Endothelial cell of umbilical vein (primary cell): ENCODE measurements around the gene ADARB1. TPM values are rescaled to one million over a fixed set of nuclear protein-coding genes. Genes with fewer than 3 reads are reported as not detected.

Source experiments
- BruUV-seq: library from RNA; stranded (reverse); fragments of 400-500 nt; replicated peaks from 2 replicates; lab custom pipeline; 2021; lab: Mats Ljungman, UMichigan
- CTCF ChIA-PET: fragments of 300-600, 350-600 bp; sonication (Branson Sonifier 250); formaldehyde crosslinking; loops from one replicate; lab custom pipeline; 2021; ENCODE audit warnings: antibody characterized with exemption, inconsistent platforms; lab: Charles Lee
- POLR2A ChIA-PET: fragments of 300-600, 350-600 bp; sonication (Branson Sonifier 250); formaldehyde crosslinking; loops from one replicate; lab custom pipeline; 2021; ENCODE audit warnings: antibody characterized with exemption, inconsistent platforms; lab: Charles Lee
- DNase-seq: peaks from one replicate; pipeline ENCODE4 v3.0.0-alpha.2; 2011; ENCODE audit warnings: low read depth, low spot score
- FAIRE-seq: peaks from 2 replicates; lab custom pipeline; 2011; peaks lifted over from hg19 to GRCh38; lab: Jason Lieb, UNC
- H2AFZ ChIP-seq: 2 replicates; pipeline ENCODE4 v1.6.0; 2012; ENCODE audit warnings: low read depth, low read length, control low read depth, inconsistent platforms
- H3K27ac ChIP-seq: 2 replicates; pipeline ENCODE4 v1.5.1; 2011; ENCODE audit warnings: low read depth, mild to moderate bottlenecking, control low read depth, low read length, moderate library complexity; ENCODE audit not compliant: insufficient read depth
- H3K27me3 ChIP-seq, 2 experiments: 2 replicates each; pipeline versions ENCODE4 v1.6.0 to v1.6.1; 2011; ENCODE audit warnings: low read length in 2 of 2, mixed read lengths in 1 of 2; ENCODE audit not compliant: control insufficient read depth in 2 of 2, insufficient read depth in 2 of 2
- H3K36me3 ChIP-seq, 2 experiments: 2 replicates in 1 of 2; 3 replicates in 1 of 2; pipeline ENCODE4 v1.5.1; 2011; ENCODE audit warnings: low read length in 2 of 2, mild to moderate bottlenecking in 1 of 2, moderate library complexity in 1 of 2; ENCODE audit not compliant: control insufficient read depth in 2 of 2, insufficient read depth in 2 of 2; ENCODE audit errors: extremely low read depth in 1 of 2
- H3K4me1 ChIP-seq: 3 replicates; pipeline ENCODE4 v1.5.1; 2011; ENCODE audit warnings: mild to moderate bottlenecking, low read length; ENCODE audit not compliant: control insufficient read depth, insufficient read depth; ENCODE audit errors: extremely low read depth
- H3K4me2 ChIP-seq: 2 replicates; pipeline ENCODE4 v1.6.1; 2011; ENCODE audit warnings: low read length, control low read depth, mixed read lengths; ENCODE audit not compliant: insufficient read depth
- H3K4me3 ChIP-seq, 3 experiments: fragments of 200-600 bp in 1 of 3; sonication (generic), shearing (Covaris generic) in 1 of 3; replicated peaks in 1 of 3; 2 replicates each; pipeline ENCODE4 v1.5.1; 2011 to 2016; ENCODE audit warnings: control low read depth in 3 of 3, low read length in 3 of 3, mild to moderate bottlenecking in 2 of 3, inconsistent platforms in 1 of 3, low read depth in 1 of 3, moderate library complexity in 1 of 3; ENCODE audit not compliant: insufficient read depth in 1 of 3
- H3K79me2 ChIP-seq: 2 replicates; pipeline ENCODE4 v1.6.0; 2012; ENCODE audit warnings: low read length, inconsistent platforms; ENCODE audit not compliant: control insufficient read depth, insufficient read depth
- H3K9ac ChIP-seq: replicated peaks from 2 replicates; pipeline ENCODE3; 2011; ENCODE audit warnings: low read length, control low read depth; ENCODE audit not compliant: insufficient read depth; ENCODE audit errors: extremely low read depth
- H3K9me1 ChIP-seq: replicated peaks from 3 replicates; pipeline ENCODE4 v1.6.0; 2011; ENCODE audit warnings: mild to moderate bottlenecking, low read length; ENCODE audit not compliant: control insufficient read depth, insufficient read depth; ENCODE audit errors: extremely low read depth
- H3K9me3 ChIP-seq: replicated peaks from 2 replicates; pipeline ENCODE4 v1.5.1; 2012; ENCODE audit warnings: low read length, inconsistent platforms; ENCODE audit not compliant: control insufficient read depth, insufficient read depth
- H4K20me1 ChIP-seq: replicated peaks from 2 replicates; pipeline ENCODE3; 2011; ENCODE audit warnings: mild to moderate bottlenecking, low read length; ENCODE audit not compliant: control insufficient read depth, insufficient read depth; ENCODE audit errors: extremely low read depth
- EZH2 ChIP-seq: IDR thresholded peaks from 2 replicates; pipeline ENCODE4 v1.6.1; 2012; ENCODE audit warnings: borderline replicate concordance, low read depth, mild to moderate bottlenecking, moderate library complexity, low read length, inconsistent platforms; ENCODE audit not compliant: severe bottlenecking
- FOS ChIP-seq: IDR thresholded peaks from 2 replicates; pipeline ENCODE4 v1.6.1; 2011; ENCODE audit warnings: mild to moderate bottlenecking, low read length, moderate library complexity, borderline replicate concordance; ENCODE audit not compliant: insufficient read depth
- GATA2 ChIP-seq: IDR thresholded peaks from 2 replicates; pipeline ENCODE4 v1.7.0; 2011; ENCODE audit warnings: low read depth, mild to moderate bottlenecking, moderate library complexity, mixed read lengths, low read length; ENCODE audit not compliant: insufficient read length, insufficient read depth
- JUN ChIP-seq: IDR thresholded peaks from 2 replicates; pipeline ENCODE4 v1.6.1; 2011; ENCODE audit warnings: borderline replicate concordance, low read depth; ENCODE audit not compliant: insufficient read length, insufficient read depth
- MYC ChIP-seq: IDR thresholded peaks from one replicate; pipeline ENCODE4 v1.6.1; 2011; ENCODE audit warnings: mild to moderate bottlenecking, low read depth, low read length
- POLR2A ChIP-seq: IDR thresholded peaks from 2 replicates; pipeline ENCODE4 v1.6.1; 2012; ENCODE audit warnings: low read depth, mild to moderate bottlenecking, control low read depth, low read length
- POLR2AphosphoS5 ChIP-seq: IDR thresholded peaks from 2 replicates; pipeline ENCODE4 v1.6.1; 2012; ENCODE audit warnings: low read depth, mild to moderate bottlenecking, control low read depth, low read length, moderate library complexity; ENCODE audit not compliant: insufficient read depth
- dilution Hi-C: fragments of 300-500 bp; cut with MboI; formaldehyde crosslinking; loops from one replicate; pipeline ENCODE4 v1.15.0; 2019; ENCODE audit warnings: low sequenced_read_pairs; ENCODE audit not compliant: extremely low pct_ligation_motif_present
- intact Hi-C: fragments of 100-400 bp; cut with micrococcal nuclease; formaldehyde crosslinking; loops from one replicate; pipeline ENCODE4 v1.10.0; 2022
- polyA plus RNA-seq, 4 experiments: library from polyadenylated mRNA; depleted of rRNA in 3 of 4; stranded (reverse) in 3 of 4; unstranded in 1 of 4; fragments of >200 nt; gene quantifications; 2 replicates each; pipeline versions ENCODE4 v1.2.1 to v1.2.3, GENCODE V29; 2011 to 2012; ENCODE audit warnings: missing spikeins in 1 of 4
- total RNA-seq: library from RNA; stranded (reverse); gene quantifications from 2 replicates; pipeline ENCODE4 v1.2.3, GENCODE V29; 2021
- TF ChIP-seq, protein P1 (sequence below), 2 donors: IDR thresholded peaks; 1 replicate in 1 of 2; 2 replicates in 1 of 2; pipeline ENCODE4 v1.5.1; 2011; ENCODE audit warnings: low read length in 2 of 2, mild to moderate bottlenecking in 2 of 2, moderate library complexity in 2 of 2, control low read depth in 1 of 2, inconsistent platforms in 1 of 2, low read depth in 1 of 2; ENCODE audit not compliant: insufficient read depth in 1 of 2; ENCODE audit errors: extremely low read depth in 1 of 2
- TF ChIP-seq, protein P2 (sequence below): IDR thresholded peaks from 2 replicates; pipeline ENCODE4 v1.6.1; 2011; ENCODE audit not compliant: insufficient read depth, insufficient read length

Gene ADARB1
- total and polyA plus RNA-seq, 2 donors (not counting 3 experiments of a cell fraction or from before 2014, with no cell fraction given) = 32.5 to 54.3 TPM

DNA sequence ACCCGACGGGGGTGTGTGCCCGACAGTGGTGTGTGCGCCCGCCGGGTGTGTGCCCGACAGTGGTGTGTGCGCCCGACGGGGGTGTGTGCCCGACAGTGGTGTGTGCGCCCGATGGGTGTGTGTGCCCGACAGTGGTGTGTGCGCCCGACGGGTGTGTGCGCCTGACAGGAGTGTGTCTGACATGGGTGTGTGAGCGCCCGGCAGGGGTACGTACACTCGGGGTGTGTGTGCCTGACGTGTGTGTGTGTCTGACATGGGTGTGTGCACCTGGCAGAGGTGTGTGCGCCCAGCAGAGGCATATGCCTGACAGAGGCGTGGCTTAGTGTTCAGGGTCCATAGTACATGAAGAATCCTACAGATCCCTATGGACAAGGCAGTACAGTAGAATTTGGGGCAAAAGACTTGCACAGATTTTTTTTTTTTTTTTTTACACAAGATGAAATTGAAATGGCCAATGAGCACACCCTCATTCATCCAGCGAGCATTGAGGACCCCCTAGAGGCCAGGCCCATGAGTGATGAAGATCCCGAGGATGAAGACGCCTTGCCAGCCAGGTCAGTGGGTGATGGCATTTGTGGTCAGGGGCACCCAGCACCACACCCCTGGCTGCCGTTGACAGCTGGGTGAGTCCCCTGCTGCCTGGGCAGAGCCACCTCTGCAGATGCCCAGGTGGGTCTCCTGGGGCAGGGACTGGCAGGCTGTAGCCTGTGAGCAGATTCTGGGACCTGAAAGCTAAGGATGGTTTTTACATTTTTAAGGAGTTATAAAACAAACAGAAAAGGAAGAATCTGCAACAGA, 60.1 kb downstream of the ADARB1 start:
- FAIRE-seq (no peak), DNase-seq (no peak)
- no peak overlapping the region for H3K27ac ChIP-seq
- peaks cover 3% of the 10 kb centered on the region for H3K79me2 ChIP-seq
- no peaks in the 10 kb centered on the region for H3K9me1 ChIP-seq
- no peak overlapping the region for H3K4me2 ChIP-seq
- TF ChIP-seq EZH2 = no peak
- no peak for TF ChIP-seq POLR2A
- no peak for TF ChIP-seq FOS
- no peak for TF ChIP-seq GATA2
- no peak for TF ChIP-seq POLR2AphosphoS5
- no peak for TF ChIP-seq JUN
- TF ChIP-seq, protein P1, sequence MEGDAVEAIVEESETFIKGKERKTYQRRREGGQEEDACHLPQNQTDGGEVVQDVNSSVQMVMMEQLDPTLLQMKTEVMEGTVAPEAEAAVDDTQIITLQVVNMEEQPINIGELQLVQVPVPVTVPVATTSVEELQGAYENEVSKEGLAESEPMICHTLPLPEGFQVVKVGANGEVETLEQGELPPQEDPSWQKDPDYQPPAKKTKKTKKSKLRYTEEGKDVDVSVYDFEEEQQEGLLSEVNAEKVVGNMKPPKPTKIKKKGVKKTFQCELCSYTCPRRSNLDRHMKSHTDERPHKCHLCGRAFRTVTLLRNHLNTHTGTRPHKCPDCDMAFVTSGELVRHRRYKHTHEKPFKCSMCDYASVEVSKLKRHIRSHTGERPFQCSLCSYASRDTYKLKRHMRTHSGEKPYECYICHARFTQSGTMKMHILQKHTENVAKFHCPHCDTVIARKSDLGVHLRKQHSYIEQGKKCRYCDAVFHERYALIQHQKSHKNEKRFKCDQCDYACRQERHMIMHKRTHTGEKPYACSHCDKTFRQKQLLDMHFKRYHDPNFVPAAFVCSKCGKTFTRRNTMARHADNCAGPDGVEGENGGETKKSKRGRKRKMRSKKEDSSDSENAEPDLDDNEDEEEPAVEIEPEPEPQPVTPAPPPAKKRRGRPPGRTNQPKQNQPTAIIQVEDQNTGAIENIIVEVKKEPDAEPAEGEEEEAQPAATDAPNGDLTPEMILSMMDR (IDR thresholded peaks at IDR 0.05; ENCODE audit: extremely low read depth in 1 of 2, insufficient read depth in 1 of 2, low read depth in 1 of 2, low read length in 2 of 2) = no peak
- TF ChIP-seq, protein P2, sequence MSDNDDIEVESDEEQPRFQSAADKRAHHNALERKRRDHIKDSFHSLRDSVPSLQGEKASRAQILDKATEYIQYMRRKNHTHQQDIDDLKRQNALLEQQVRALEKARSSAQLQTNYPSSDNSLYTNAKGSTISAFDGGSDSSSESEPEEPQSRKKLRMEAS = no peak
- TF ChIP-seq MYC = no peak
- H3K9me3 ChIP-seq = no peaks in the 10 kb centered on the region
- no peak overlapping the region for H3K9ac ChIP-seq
- ChIA-PET POLR2A (no interaction called here), CTCF (interaction anchor here (0.9 to 5.0 kb wide), 2 partner anchors 171 to 184 kb away, joined by 3 to 43 read pairs; no protein-coding TSS in a partner anchor)
- H3K4me1 ChIP-seq = peaks cover 34% of the 10 kb centered on the region
- no peak overlapping the region for H2AFZ ChIP-seq
- H3K4me3 ChIP-seq = no peak overlapping the region
- dilution Hi-C loops (loop anchor here (25.0 kb wide), 1 partner anchor 197 kb away; the partner anchor contains the start of gene SLX9), intact Hi-C loops (loop anchor here (5.0 kb wide), 2 partner anchors 153 to 262 kb away; partner anchors contain the start of genes POFUT2 and PTTG1IP)
- no peaks in the 10 kb centered on the region for H3K27me3 ChIP-seq
- no TSS peak for BruUV-seq
- no peaks in the 10 kb centered on the region for H4K20me1 ChIP-seq
- no peaks in the 10 kb centered on the region for H3K36me3 ChIP-seq
